GM12878 (cell line): ENCODE data around the gene RAB34. TPM values are rescaled to one million over a fixed set of nuclear protein-coding genes. Genes with fewer than 3 reads are reported as not detected.

Experiments
- ATAC-seq: fragments of 200-7000 bp; cut with Tn5 transposase; 3 replicates; pipeline ENCODE4 v1.9.1; 2020; ENCODE audit warnings: mild to moderate bottlenecking, moderate library complexity
- BruUV-seq: library from RNA; stranded (reverse); fragments of 400-500 nt; replicated peaks from 2 replicates; lab custom pipeline; 2021; lab: Mats Ljungman, UMichigan
- CTCF ChIA-PET: fragments of 300-600 bp; sonication (Branson Sonifier 250); formaldehyde crosslinking; extraction: SDS; loops from one replicate; lab custom pipeline; 2021; ENCODE audit warnings: inconsistent platforms; lab: Yijun Ruan, JAX
- POLR2A ChIA-PET: fragments of 350-600 bp; formaldehyde crosslinking; extraction: SDS; loops from one replicate; lab custom pipeline; 2021; ENCODE audit warnings: inconsistent platforms; lab: Charles Lee
- RAD21 ChIA-PET: fragments of 300-600 bp; sonication (Branson Sonifier 250); formaldehyde crosslinking; loops from one replicate; lab custom pipeline; 2023; ENCODE audit warnings: antibody characterized with exemption; ENCODE audit not compliant: unreplicated experiment; lab: Charles Lee
- SMC1A ChIA-PET: fragments of 300-600 bp; sonication (Branson Sonifier 250); formaldehyde crosslinking; loops from one replicate; lab custom pipeline; 2023; ENCODE audit not compliant: unreplicated experiment, uncharacterized antibody; lab: Charles Lee
- DNase-seq: peaks from one replicate; pipeline ENCODE4 v3.0.0-alpha.2; 2011; ENCODE audit warnings: low read depth, low spot score
- FAIRE-seq: peaks from 3 replicates; lab custom pipeline; 2011; peaks lifted over from hg19 to GRCh38; lab: Jason Lieb, UNC
- H2AFZ ChIP-seq: 2 replicates; pipeline ENCODE4 v1.6.0; 2011; ENCODE audit warnings: low read depth, low read length, control low read depth; ENCODE audit not compliant: control insufficient read depth
- H3K27ac ChIP-seq: 2 replicates; pipeline ENCODE4 v1.5.1; 2011; ENCODE audit warnings: control low read depth; ENCODE audit not compliant: control insufficient read depth, insufficient read depth
- H3K27me3 ChIP-seq, 2 experiments: replicated peaks in 1 of 2; 2 replicates each; pipeline versions ENCODE4 v1.6.0 to v1.6.1; 2011; ENCODE audit warnings: low read length in 1 of 2; ENCODE audit not compliant: control insufficient read depth in 2 of 2, insufficient read depth in 2 of 2
- H3K36me3 ChIP-seq, 2 experiments: 2 replicates each; pipeline ENCODE4 v1.5.1; 2011; ENCODE audit warnings: low read length in 1 of 2; ENCODE audit not compliant: control insufficient read depth in 2 of 2, insufficient read depth in 2 of 2
- H3K4me1 ChIP-seq: 2 replicates; pipeline ENCODE4 v1.6.1; 2011; ENCODE audit warnings: mild to moderate bottlenecking, low read length, moderate library complexity, mixed read lengths; ENCODE audit not compliant: control insufficient read depth, insufficient read depth
- H3K4me2 ChIP-seq: 2 replicates; pipeline ENCODE4 v1.6.0; 2011; ENCODE audit warnings: control low read depth; ENCODE audit not compliant: control insufficient read depth, insufficient read depth
- H3K4me3 ChIP-seq: fragments of 200-600 bp; sonication (generic); 2 replicates; pipeline ENCODE4 v1.5.1; 2016
- H3K79me2 ChIP-seq: 2 replicates; pipeline ENCODE4 v1.6.0; 2011; ENCODE audit warnings: low read length; ENCODE audit not compliant: control insufficient read depth, insufficient read depth
- H3K9ac ChIP-seq: 2 replicates; pipeline ENCODE4 v1.8.0; 2011; ENCODE audit warnings: low read length, control low read depth, mixed read lengths; ENCODE audit not compliant: control insufficient read depth, insufficient read depth
- H3K9me3 ChIP-seq: replicated peaks from 3 replicates; pipeline ENCODE4 v1.5.1; 2011; ENCODE audit warnings: mild to moderate bottlenecking, low read length; ENCODE audit not compliant: control insufficient read depth, insufficient read depth
- H4K20me1 ChIP-seq: 2 replicates; pipeline ENCODE4 v1.6.0; 2011; ENCODE audit not compliant: control insufficient read depth, insufficient read depth
- BRCA1 ChIP-seq: IDR thresholded peaks from 2 replicates; pipeline ENCODE4 v1.6.1; 2011; ENCODE audit warnings: low read depth, low read length, improper control_type of control experiment
- CBX3 ChIP-seq: fragments of 200-600 bp; sonication (generic); IDR thresholded peaks from 2 replicates; pipeline ENCODE4 v1.6.1; 2016; ENCODE audit warnings: low read depth, borderline replicate concordance
- CREM ChIP-seq: IDR thresholded peaks from 2 replicates; pipeline ENCODE4 v1.6.1; 2014; ENCODE audit warnings: antibody characterized with exemption, low read depth
- EGR1 ChIP-seq, 2 experiments: IDR thresholded peaks; 1 replicate in 1 of 2; 2 replicates in 1 of 2; pipeline ENCODE4 v1.6.1; 2011 to 2012; ENCODE audit warnings: low read depth in 2 of 2, low read length in 2 of 2, borderline replicate concordance in 1 of 2, mild to moderate bottlenecking in 1 of 2, moderate library complexity in 1 of 2
- HDAC2 ChIP-seq: fragments of 200-600 bp; sonication (generic); IDR thresholded peaks from 2 replicates; pipeline ENCODE4 v1.6.1; 2017
- NFIC ChIP-seq: IDR thresholded peaks from 2 replicates; pipeline ENCODE4 v1.6.1; 2012; ENCODE audit warnings: low read depth, mild to moderate bottlenecking, inconsistent platforms, low read length, moderate library complexity
- POLR2AphosphoS2 ChIP-seq: IDR thresholded peaks from 2 replicates; pipeline ENCODE4 v1.6.1; 2011; ENCODE audit warnings: low read depth, mild to moderate bottlenecking, low read length, improper control_type of control experiment, moderate library complexity
- SIN3A ChIP-seq: IDR thresholded peaks from 2 replicates; pipeline ENCODE4 v1.6.1; 2012; ENCODE audit warnings: low read depth, low read length, improper control_type of control experiment
- SP1 ChIP-seq: IDR thresholded peaks from one replicate; pipeline ENCODE4 v1.6.1; 2011; ENCODE audit warnings: low read depth, low read length
- SREBF2 ChIP-seq: IDR thresholded peaks from 2 replicates; pipeline ENCODE4 v1.6.1; 2012; ENCODE audit warnings: mild to moderate bottlenecking, low read length
- TARDBP ChIP-seq: IDR thresholded peaks from 2 replicates; pipeline ENCODE4 v1.6.1; 2016; ENCODE audit warnings: borderline replicate concordance
- TCF12 ChIP-seq: IDR thresholded peaks from 2 replicates; pipeline ENCODE4 v1.6.1; 2011; ENCODE audit warnings: low read depth, mild to moderate bottlenecking, low read length
- YY1 ChIP-seq: IDR thresholded peaks from 2 replicates; pipeline ENCODE4 v1.6.1; 2011; ENCODE audit warnings: low read depth, mild to moderate bottlenecking, low read length
- ZBED1 ChIP-seq: IDR thresholded peaks from 2 replicates; pipeline ENCODE4 v1.6.1; 2016; ENCODE audit warnings: borderline replicate concordance
- WGBS: methylation state at CpG from one replicate; pipeline ENCODE4 v1.1.6; 2016; ENCODE audit warnings: low lambda C conversion rate; ENCODE audit not compliant: insufficient replicate concordance, insufficient coverage; ENCODE audit errors: missing lambda C conversion rate; 5-methylcytosine and 5-hydroxymethylcytosine counted together
- in situ Hi-C: fragments of 300-500 bp; cut with MboI; formaldehyde crosslinking; loops from 9 replicates; pipeline ENCODE4 v1.14.3; 2018; ENCODE audit warnings: mixed read lengths
- intact Hi-C: fragments of 100-400 bp; cut with micrococcal nuclease; formaldehyde crosslinking; loops from one replicate; pipeline ENCODE4 v1.14.2; 2022; ENCODE audit not compliant: unreplicated experiment
- polyA plus RNA-seq, 11 experiments: library from polyadenylated mRNA; depleted of rRNA in 4 of 11; unstranded in 6 of 11; stranded (reverse) in 5 of 11; fragments of >200 nt; fragmentation: Nextera tagmentation in 4 of 11; fragmentation: Illumina TruSeq in 1 of 11; extraction: Ambion mirVana in 4 of 11; extraction: Trizol in 1 of 11; gene quantifications; 1 replicate in 1 of 11; 2 replicates in 10 of 11; pipeline versions ENCODE4 v1.2.1 to v1.2.3, GENCODE V29; 2011 to 2016; ENCODE audit warnings: inconsistent platforms in 2 of 11, missing spikeins in 2 of 11, low read depth in 1 of 11
- total RNA-seq, 4 experiments: library from RNA; depleted of rRNA in 3 of 4; stranded (reverse); fragments of >200 nt in 3 of 4; fragmentation: Illumina TruSeq in 1 of 4; extraction: Trizol in 1 of 4; gene quantifications; 2 replicates each; pipeline versions ENCODE4 v1.2.1 to v1.2.3, GENCODE V29; 2013 to 2021
- TF ChIP-seq, protein P1 (sequence below): fragments of 450-650 bp; IDR thresholded peaks from 2 replicates; pipeline ENCODE4 v1.6.1; 2017; ENCODE audit warnings: mild to moderate bottlenecking, moderate library complexity

RAB34 gene
- total and polyA plus RNA-seq, 10 of the 15 experiments (the other 5 are each of a cell fraction or from before 2014, with no cell fraction given) = 0.37 to 46.4 (median 32.8) TPM

DNA sequence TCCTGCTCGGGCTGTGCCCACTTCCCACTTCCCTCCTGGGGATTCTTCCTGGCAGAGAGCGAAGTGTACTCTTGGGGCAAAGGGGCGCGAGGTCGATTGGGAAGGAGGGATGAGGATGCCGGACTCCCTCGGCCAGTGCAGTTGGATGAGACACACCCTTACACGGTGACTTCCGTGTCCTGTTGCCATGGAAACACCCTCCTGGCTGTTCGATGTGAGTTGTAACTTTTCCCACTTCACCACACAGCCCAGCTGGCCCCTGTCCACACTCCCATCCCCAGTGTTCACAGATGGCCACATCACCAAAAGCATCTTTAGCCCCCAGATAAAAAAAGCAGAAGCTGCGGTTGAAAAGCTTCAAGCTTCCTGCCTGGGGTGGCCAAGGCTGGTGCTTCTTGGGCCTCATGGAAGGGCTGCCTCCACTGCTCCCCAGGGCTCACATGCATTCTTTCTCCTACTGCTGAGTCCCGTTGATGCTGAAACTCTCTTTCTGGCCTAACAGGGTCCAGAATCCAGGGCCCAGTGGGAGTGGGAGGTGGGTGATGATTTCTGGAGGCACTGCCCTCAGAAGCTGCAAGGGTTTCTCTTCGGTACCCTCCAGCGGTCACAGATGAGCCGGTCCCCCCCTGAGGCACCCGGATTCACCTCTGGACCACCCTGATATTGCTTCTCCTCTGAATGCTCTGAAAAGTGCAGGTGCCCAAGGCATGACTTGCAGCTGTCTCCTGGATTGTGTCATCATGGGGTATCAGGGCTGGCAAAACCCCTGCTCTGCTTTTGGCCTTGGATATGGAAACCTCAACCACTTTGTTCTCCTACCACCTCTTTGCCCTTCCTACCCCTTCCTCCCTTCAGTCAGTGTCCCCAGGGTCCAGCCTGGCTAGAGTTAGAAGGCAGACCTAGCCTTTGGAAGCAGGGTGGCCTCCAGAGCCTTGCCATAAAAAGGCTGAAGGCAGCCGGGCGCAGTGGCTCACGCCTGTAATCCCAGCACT is 24.0 kb upstream of the RAB34 start:
- Histone ChIP-seq H3K36me3 (peaks cover 0 to 10% of the 10 kb centered on the region in 2 experiments; a peak in 3 of 4 replicates), H3K9me3 (peaks cover 6% of the 10 kb centered on the region; the same call in 2 of the 3 replicates), H3K79me2 (peaks cover 61% of the 10 kb centered on the region), H2AFZ (no peak overlapping the region), H4K20me1 (peaks cover 8% of the 10 kb centered on the region), H3K27ac (peak overlapping the region; percentile 96), H3K4me1 (peaks cover 69% of the 10 kb centered on the region), H3K4me3 (peak overlapping the region; percentile 50; the same call in 1 of the 2 replicates), H3K9ac (peak overlapping the region; percentile 49; the same call in 1 of the 2 replicates), H3K4me2 (peak overlapping the region; percentile 70), H3K27me3 (no peaks in the 10 kb centered on the region)
- ChIA-PET CTCF (interaction anchor here (1.0 to 7.4 kb wide), 6 partner anchors 9 to 161 kb away, joined by 4 to 95 read pairs (median 6); partner anchors contain the start of genes NEK8 and TLCD1), POLR2A (interaction anchor here (1.0 to 15.2 kb wide), 6 partner anchors 8 to 210 kb away, joined by 3 to 485 read pairs (median 6); partner anchors contain the start of genes NEK8, PHF12, RPL23A and TLCD1), SMC1A (interaction anchor here (0.8 to 17.8 kb wide), 6 partner anchors 8 to 22 kb away, joined by 4 to 326 read pairs (median 6); partner anchors contain the start of genes NEK8, RPL23A and TLCD1), RAD21 (interaction anchor here (0.6 to 17.4 kb wide), 6 partner anchors 15 to 152 kb away, joined by 3 to 375 read pairs (median 6); partner anchors contain the start of genes NEK8, RPL23A and TLCD1)
- no TSS peak for BruUV-seq
- WGBS = 22% methylated on average over 19 of the region's 19 CpGs
- peak; percentile 10 for ATAC-seq
- in situ Hi-C loops (loop anchor here (25.0 kb wide), 1 partner anchor 1279 kb away; the partner anchor contains the start of gene KSR1), intact Hi-C loops (no loop called here)
- FAIRE-seq = no peak
- DNase-seq = no peak
- TF ChIP-seq TARDBP (no peak), CREM (no peak), SP1 (no peak), TCF12 (peak; percentile 82), SIN3A (peak; percentile 19; the same call in 1 of the 2 replicates), HDAC2 (no peak), ZBED1 (no peak), NFIC (no peak), CBX3 (no peak), BRCA1 (no peak), POLR2AphosphoS2 (no peak), EGR1 (IDR thresholded peaks at IDR 0.05; ENCODE audit: borderline replicate concordance in 1 of 2, low read depth in 2 of 2, low read length in 2 of 2) (0 out of 3 replicates have a peak, but pooled peaks of 1 of the 2 experiments have one; percentile 15), SREBF2 (no peak), YY1 (no peak)
- TF ChIP-seq, protein P1, sequence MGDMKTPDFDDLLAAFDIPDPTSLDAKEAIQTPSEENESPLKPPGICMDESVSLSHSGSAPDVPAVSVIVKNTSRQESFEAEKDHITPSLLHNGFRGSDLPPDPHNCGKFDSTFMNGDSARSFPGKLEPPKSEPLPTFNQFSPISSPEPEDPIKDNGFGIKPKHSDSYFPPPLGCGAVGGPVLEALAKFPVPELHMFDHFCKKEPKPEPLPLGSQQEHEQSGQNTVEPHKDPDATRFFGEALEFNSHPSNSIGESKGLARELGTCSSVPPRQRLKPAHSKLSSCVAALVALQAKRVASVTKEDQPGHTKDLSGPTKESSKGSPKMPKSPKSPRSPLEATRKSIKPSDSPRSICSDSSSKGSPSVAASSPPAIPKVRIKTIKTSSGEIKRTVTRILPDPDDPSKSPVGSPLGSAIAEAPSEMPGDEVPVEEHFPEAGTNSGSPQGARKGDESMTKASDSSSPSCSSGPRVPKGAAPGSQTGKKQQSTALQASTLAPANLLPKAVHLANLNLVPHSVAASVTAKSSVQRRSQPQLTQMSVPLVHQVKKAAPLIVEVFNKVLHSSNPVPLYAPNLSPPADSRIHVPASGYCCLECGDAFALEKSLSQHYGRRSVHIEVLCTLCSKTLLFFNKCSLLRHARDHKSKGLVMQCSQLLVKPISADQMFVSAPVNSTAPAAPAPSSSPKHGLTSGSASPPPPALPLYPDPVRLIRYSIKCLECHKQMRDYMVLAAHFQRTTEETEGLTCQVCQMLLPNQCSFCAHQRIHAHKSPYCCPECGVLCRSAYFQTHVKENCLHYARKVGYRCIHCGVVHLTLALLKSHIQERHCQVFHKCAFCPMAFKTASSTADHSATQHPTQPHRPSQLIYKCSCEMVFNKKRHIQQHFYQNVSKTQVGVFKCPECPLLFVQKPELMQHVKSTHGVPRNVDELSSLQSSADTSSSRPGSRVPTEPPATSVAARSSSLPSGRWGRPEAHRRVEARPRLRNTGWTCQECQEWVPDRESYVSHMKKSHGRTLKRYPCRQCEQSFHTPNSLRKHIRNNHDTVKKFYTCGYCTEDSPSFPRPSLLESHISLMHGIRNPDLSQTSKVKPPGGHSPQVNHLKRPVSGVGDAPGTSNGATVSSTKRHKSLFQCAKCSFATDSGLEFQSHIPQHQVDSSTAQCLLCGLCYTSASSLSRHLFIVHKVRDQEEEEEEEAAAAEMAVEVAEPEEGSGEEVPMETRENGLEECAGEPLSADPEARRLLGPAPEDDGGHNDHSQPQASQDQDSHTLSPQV = 0 out of 2 replicates have a peak, but pooled peaks have one; percentile 29
